SK-N-SH treated with all-trans-retinoic acid at 6 μM for 48 hours (cell line): ENCODE results near the gene GATAD2A.

Source experiments
- ARNTL ChIP-seq: fragments of 450-650 bp; formaldehyde crosslinking; IDR thresholded peaks from 2 replicates; pipeline ENCODE4 v1.5.0; 2020; ENCODE audit warnings: low read depth, mild to moderate bottlenecking, moderate library complexity, borderline replicate concordance
- CSDC2 ChIP-seq: fragments of 250-450 bp; sonication (Bioruptor Pico); IDR thresholded peaks from 2 replicates; pipeline ENCODE4 v1.5.0; 2020; ENCODE audit warnings: mild to moderate bottlenecking, moderate library complexity
- PATZ1 ChIP-seq: fragments of 250-450 bp; sonication (Bioruptor Pico); IDR thresholded peaks from 2 replicates; pipeline ENCODE4 v1.8.0; 2020; ENCODE audit warnings: mild to moderate bottlenecking, moderate library complexity, borderline replicate concordance
- TCF4 ChIP-seq: fragments of 250-450 bp; sonication (Bioruptor Pico); IDR thresholded peaks from 2 replicates; pipeline ENCODE4 v1.8.0; 2021; ENCODE audit warnings: mild to moderate bottlenecking, moderate library complexity, borderline replicate concordance
- ZC3H10 ChIP-seq: fragments of 250-450 bp; sonication (Bioruptor Pico); IDR thresholded peaks from 2 replicates; pipeline ENCODE4 v1.5.1; 2021; ENCODE audit warnings: mild to moderate bottlenecking, moderate library complexity
- ZFP3 ChIP-seq: fragments of 250-450 bp; sonication (Bioruptor Pico); IDR thresholded peaks from 2 replicates; pipeline ENCODE4 v1.5.0; 2020; ENCODE audit warnings: mild to moderate bottlenecking, moderate library complexity
- ZNF70 ChIP-seq: fragments of 450-650 bp; formaldehyde crosslinking; IDR thresholded peaks from 2 replicates; pipeline ENCODE4 v1.5.0; 2020; ENCODE audit warnings: mild to moderate bottlenecking, moderate library complexity
- TF ChIP-seq, protein P1 (sequence below): fragments of 250-450 bp; sonication (Bioruptor Pico); IDR thresholded peaks from 2 replicates; pipeline ENCODE4 v1.5.0; 2020; ENCODE audit warnings: mild to moderate bottlenecking, moderate library complexity

DNA sequence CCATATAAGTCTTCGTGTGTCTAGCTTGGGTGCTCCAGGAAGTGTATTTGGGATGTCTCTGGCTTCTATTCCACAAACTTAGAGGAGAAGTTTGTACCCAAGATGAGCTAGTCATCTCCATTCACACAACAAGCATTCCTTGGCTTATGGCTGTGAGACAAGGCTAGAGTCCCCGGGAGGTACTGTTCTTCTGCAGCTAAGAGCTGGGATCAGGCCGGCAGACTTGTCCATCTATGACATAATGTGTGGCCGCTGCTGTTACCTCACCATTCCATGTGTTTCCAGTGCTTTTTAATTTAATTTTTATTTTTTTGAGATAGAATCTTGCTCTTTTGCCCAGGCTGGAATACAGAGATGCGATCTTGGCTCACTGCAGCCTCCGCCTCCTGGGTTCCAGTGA, 20.7 kb downstream of the GATAD2A start:
- TF ChIP-seq, protein P1, sequence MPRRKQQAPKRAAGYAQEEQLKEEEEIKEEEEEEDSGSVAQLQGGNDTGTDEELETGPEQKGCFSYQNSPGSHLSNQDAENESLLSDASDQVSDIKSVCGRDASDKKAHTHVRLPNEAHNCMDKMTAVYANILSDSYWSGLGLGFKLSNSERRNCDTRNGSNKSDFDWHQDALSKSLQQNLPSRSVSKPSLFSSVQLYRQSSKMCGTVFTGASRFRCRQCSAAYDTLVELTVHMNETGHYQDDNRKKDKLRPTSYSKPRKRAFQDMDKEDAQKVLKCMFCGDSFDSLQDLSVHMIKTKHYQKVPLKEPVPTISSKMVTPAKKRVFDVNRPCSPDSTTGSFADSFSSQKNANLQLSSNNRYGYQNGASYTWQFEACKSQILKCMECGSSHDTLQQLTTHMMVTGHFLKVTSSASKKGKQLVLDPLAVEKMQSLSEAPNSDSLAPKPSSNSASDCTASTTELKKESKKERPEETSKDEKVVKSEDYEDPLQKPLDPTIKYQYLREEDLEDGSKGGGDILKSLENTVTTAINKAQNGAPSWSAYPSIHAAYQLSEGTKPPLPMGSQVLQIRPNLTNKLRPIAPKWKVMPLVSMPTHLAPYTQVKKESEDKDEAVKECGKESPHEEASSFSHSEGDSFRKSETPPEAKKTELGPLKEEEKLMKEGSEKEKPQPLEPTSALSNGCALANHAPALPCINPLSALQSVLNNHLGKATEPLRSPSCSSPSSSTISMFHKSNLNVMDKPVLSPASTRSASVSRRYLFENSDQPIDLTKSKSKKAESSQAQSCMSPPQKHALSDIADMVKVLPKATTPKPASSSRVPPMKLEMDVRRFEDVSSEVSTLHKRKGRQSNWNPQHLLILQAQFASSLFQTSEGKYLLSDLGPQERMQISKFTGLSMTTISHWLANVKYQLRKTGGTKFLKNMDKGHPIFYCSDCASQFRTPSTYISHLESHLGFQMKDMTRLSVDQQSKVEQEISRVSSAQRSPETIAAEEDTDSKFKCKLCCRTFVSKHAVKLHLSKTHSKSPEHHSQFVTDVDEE (CRISPR knock-in tag) = no peak
- TF ChIP-seq TCF4 = no peak
- TF ChIP-seq ZFP3 (CRISPR knock-in tag) = no peak
- TF ChIP-seq ZC3H10 (CRISPR knock-in tag) = no peak
- TF ChIP-seq ARNTL (CRISPR knock-in tag) = no peak
- no peak for TF ChIP-seq ZNF70 (CRISPR knock-in tag)
- TF ChIP-seq PATZ1 (CRISPR knock-in tag) = no peak
- TF ChIP-seq CSDC2 (CRISPR knock-in tag) = no peak
